Measurements from ENCODE around the gene NAGPA. TPM values are rescaled to one million over a fixed set of nuclear protein-coding genes. Genes with fewer than 3 reads are reported as not detected.

Gene NAGPA
- total RNA-seq, 4 donors from 2014 or later, result 42.6 to 250 (median 72.7) TPM

GRCh38 chr16:5065813-5066212 lies 32.1 kb upstream of the NAGPA start, which contains the start of gene C16orf89:
TSS of gene C16orf89 (minus strand) at chr16:5065956. CDS start at chr16:5065908, 48 bp downstream.
- Histone ChIP-seq H3K27ac (peak within 1 kb of the TSS in 2 of 4 donors; percentile 13 to 37), H3K4me1 (peaks cover 4 to 23% (median 10%) of the 10 kb centered on the region in 4 donors), H3K36me3 (no peaks in the 10 kb centered on the region), H3K4me3 (peak within 1 kb of the TSS in 1 of 4 donors; percentile 4), H3K9me3 (no peaks in the 10 kb centered on the region), H3K27me3 (no peaks in the 10 kb centered on the region)
- intact Hi-C loops (cut with DNase I; ENCODE audit: low total_unique reads), result no loop called here
- 77% methylated on average over 5 of the region's 10 CpGs; no CpG with 5 or more reads in 1 of the 2 donors for WGBS, 2 donors (ENCODE audit: low coverage in 1 of 2)
- TF ChIP-seq EP300 (IDR thresholded peaks at IDR 0.05; ENCODE audit: low read depth) (no peak), POLR2A (IDR thresholded peaks at IDR 0.05) (no peak), POLR2AphosphoS5 (IDR thresholded peaks at IDR 0.05) (no peak), CTCF (IDR thresholded peaks at IDR 0.05) (no peak)
- in situ Hi-C loops (cut with MboI; ENCODE audit: low pct_ligation_motif_present in 1 of 4, low pct_unique_long_range_greater_than_20kb in 1 of 4, low sequenced_read_pairs in 3 of 4), result no loop called here
- no peak for DNase-seq

- WGBS, 2 donors (ENCODE audit: low coverage in 1 of 2), result 37% methylated on average over 8 of the region's 8 CpGs; no CpG with 5 or more reads in 1 of the 2 donors
- H3K9me3 ChIP-seq, result no peaks in the 10 kb centered on the region
- H3K27ac ChIP-seq, result peak overlapping the region in 2 of 4 donors; percentile 13 to 37
- DNase-seq, result no peak
- H3K4me1 ChIP-seq, result peaks cover 4 to 23% (median 10%) of the 10 kb centered on the region in 4 donors
- intact Hi-C loops (cut with DNase I; ENCODE audit: low total_unique reads), result no loop called here
- TF ChIP-seq POLR2AphosphoS5 (IDR thresholded peaks at IDR 0.05), result no peak
- no peak for TF ChIP-seq POLR2A (IDR thresholded peaks at IDR 0.05)
- TF ChIP-seq EP300 (IDR thresholded peaks at IDR 0.05; ENCODE audit: low read depth), result no peak
- no peak for TF ChIP-seq CTCF (IDR thresholded peaks at IDR 0.05)
- H3K36me3 ChIP-seq, result no peaks in the 10 kb centered on the region
- in situ Hi-C loops (cut with MboI; ENCODE audit: low pct_ligation_motif_present in 1 of 4, low pct_unique_long_range_greater_than_20kb in 1 of 4, low sequenced_read_pairs in 3 of 4), result no loop called here
- H3K27me3 ChIP-seq, result no peaks in the 10 kb centered on the region
- peak overlapping the region in 1 of 4 donors; percentile 4 for H3K4me3 ChIP-seq
These were observed 31.6 kb upstream of the NAGPA start for GRCh38 chr16:5065326-5065725.

- Histone ChIP-seq H3K27me3 (no peaks in the 10 kb centered on the region), H3K4me1 (peaks cover 4 to 23% (median 10%) of the 10 kb centered on the region in 4 donors), H3K9me3 (no peaks in the 10 kb centered on the region), H3K36me3 (no peaks in the 10 kb centered on the region), H3K4me3 (no peak overlapping the region), H3K27ac (no peak overlapping the region)
- peak; percentile 63 for DNase-seq
- 33 to 60% methylated on average over 1 to 7 of the region's 7 CpGs for WGBS, 2 donors (ENCODE audit: low coverage in 1 of 2)
- in situ Hi-C loops (cut with MboI; ENCODE audit: low pct_ligation_motif_present in 1 of 4, low pct_unique_long_range_greater_than_20kb in 1 of 4, low sequenced_read_pairs in 3 of 4), result no loop called here
- no peak for TF ChIP-seq EP300 (IDR thresholded peaks at IDR 0.05; ENCODE audit: low read depth)
- no peak for TF ChIP-seq POLR2AphosphoS5 (IDR thresholded peaks at IDR 0.05)
- intact Hi-C loops (cut with DNase I; ENCODE audit: low total_unique reads), result no loop called here
These were observed 31.2 kb upstream of the NAGPA start for GRCh38 chr16:5064915-5065314.

GRCh38 chr16:5062790-5063765 lies 29.3 kb upstream of the NAGPA start:
- intact Hi-C loops (cut with DNase I; ENCODE audit: low total_unique reads) (no loop called here), in situ Hi-C loops (cut with MboI; ENCODE audit: low pct_ligation_motif_present in 1 of 4, low pct_unique_long_range_greater_than_20kb in 1 of 4, low sequenced_read_pairs in 3 of 4) (no loop called here)
- Histone ChIP-seq H3K27me3 (no peaks in the 10 kb centered on the region), H3K4me3 (no peak overlapping the region), H3K27ac (no peak overlapping the region), H3K36me3 (no peaks in the 10 kb centered on the region), H3K9me3 (no peaks in the 10 kb centered on the region), H3K4me1 (peaks cover 4 to 23% (median 10%) of the 10 kb centered on the region in 4 donors)
- 42 to 68% methylated on average over 14 to 19 of the region's 19 CpGs for WGBS, 2 donors (ENCODE audit: low coverage in 1 of 2)
- TF ChIP-seq POLR2AphosphoS5 (IDR thresholded peaks at IDR 0.05), result no peak
- TF ChIP-seq CTCF (IDR thresholded peaks at IDR 0.05), result peak in 3 of 5 experiments; percentile 10 to 13 (median 11)
- DNase-seq, result no peak
